GM10248 (cell line): ENCODE results near the gene ITGA1.

Source experiments
- CTCF ChIA-PET: fragments of 300-600 bp; sonication (Branson Sonifier 250); formaldehyde crosslinking; extraction: SDS; loops from one replicate; lab custom pipeline; 2021; ENCODE audit warnings: antibody characterized with exemption; lab: Yijun Ruan, JAX
- POLR2A ChIA-PET: fragments of 350-650 bp; sonication (Branson Sonifier 250); formaldehyde crosslinking; extraction: SDS; loops from one replicate; lab custom pipeline; 2020; ENCODE audit warnings: antibody characterized with exemption; lab: Yijun Ruan, JAX
- DNase-seq: peaks from one replicate; pipeline ENCODE4 v3.0.0; 2012; ENCODE audit errors: extremely low spot score
- TF ChIP-seq, protein P1 (sequence below): IDR thresholded peaks from 2 replicates; pipeline ENCODE4 v1.5.1; 2012; ENCODE audit warnings: mild to moderate bottlenecking, low read depth; ENCODE audit errors: extremely low read depth, missing control alignments, control extremely low read depth

The ITGA1 gene

DNA sequence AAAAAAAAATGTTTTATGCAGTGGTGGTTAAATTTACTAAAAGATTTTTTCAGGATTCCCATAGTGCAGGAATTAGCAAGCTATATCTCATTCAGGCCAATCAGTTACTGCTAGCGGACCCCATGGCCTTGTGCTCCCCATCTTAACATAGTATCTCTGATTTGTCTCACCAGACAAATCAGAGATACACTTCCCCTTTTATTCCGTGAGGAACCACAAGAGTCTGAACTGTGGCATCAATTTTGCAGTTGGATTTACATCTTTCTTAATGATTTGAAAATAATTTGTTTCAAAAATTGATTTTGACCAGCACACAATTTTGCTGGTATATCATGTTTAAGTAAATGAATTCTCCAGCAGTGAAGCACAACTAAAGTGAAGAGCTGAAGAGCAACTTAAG lies 17.9 kb downstream of the ITGA1 start:
- ChIA-PET CTCF (no interaction called here), POLR2A (no interaction called here)
- TF ChIP-seq, protein P1, sequence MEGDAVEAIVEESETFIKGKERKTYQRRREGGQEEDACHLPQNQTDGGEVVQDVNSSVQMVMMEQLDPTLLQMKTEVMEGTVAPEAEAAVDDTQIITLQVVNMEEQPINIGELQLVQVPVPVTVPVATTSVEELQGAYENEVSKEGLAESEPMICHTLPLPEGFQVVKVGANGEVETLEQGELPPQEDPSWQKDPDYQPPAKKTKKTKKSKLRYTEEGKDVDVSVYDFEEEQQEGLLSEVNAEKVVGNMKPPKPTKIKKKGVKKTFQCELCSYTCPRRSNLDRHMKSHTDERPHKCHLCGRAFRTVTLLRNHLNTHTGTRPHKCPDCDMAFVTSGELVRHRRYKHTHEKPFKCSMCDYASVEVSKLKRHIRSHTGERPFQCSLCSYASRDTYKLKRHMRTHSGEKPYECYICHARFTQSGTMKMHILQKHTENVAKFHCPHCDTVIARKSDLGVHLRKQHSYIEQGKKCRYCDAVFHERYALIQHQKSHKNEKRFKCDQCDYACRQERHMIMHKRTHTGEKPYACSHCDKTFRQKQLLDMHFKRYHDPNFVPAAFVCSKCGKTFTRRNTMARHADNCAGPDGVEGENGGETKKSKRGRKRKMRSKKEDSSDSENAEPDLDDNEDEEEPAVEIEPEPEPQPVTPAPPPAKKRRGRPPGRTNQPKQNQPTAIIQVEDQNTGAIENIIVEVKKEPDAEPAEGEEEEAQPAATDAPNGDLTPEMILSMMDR, result no peak
- DNase-seq, result no peak

DNA sequence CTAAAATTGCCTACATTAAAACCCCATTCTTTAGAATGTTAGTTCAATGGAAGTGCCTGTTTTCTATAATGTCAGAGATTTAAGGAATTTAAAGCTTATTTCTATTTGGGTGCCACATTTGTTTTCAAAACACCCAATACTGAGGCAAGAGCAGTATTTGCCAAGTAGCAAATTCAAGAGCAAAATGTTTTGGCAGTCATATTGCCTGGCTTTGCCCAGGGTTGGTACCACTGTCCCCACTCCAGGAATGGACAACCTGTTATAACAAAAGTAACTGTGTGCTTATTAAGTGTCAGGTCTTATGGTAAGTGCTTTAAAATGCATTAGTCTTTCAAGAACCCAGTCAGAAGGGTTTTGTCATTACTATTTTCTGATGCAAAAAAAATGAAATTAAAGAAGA lies 19.3 kb downstream of the ITGA1 start:
- TF ChIP-seq, protein P1, result no peak
- POLR2A ChIA-PET, result no interaction called here
- no peak for DNase-seq
- CTCF ChIA-PET, result no interaction called here

DNA sequence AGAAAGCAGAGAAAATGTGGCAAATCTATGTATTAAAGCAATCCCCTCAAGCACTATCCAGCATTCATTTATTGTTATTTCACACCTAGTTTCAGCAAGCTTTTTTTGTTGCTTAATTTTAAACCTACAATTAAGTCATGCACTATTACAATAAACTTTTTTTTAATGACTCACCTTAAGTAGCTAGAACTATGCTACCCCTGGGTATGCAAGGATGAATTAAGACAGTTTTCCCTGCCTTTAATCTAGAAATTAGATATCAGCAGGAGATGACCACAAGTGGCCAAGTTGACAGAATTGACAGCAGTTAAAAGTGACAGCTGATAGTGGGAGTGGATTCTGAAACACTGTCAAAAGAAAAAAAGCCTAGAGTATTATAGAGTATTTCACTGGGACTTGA lies 20.0 kb downstream of the ITGA1 start:
- no peak for DNase-seq
- ChIA-PET CTCF (no interaction called here), POLR2A (no interaction called here)
- TF ChIP-seq, protein P1, result no peak

DNA sequence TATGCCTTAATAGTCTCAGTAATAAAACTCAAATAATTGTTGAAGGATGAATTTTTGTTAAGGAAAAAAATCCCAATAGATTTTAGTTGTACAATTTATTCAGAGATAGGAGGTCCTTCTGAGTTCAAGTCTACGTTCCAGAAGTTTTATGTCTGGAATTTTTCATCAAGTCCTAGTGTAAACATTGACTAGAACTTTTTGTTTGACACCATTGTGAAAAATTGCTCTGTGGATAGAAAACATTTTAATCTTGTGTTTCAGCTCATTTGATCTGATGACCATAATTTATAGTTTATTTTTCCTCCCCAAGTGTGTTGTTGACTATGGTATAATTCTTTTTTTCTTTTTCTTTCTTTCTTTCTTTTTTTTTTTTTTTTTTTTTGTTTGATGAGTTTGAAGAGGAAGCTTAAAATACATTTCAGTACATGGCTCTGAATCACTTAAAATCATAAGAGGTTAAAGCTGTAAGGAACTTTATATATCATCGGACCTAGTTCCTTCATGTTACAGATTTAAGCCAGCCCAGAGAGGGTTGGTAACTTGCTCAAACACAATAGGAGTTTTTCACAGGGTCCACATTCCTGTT lies 20.7 kb downstream of the ITGA1 start:
- CTCF ChIA-PET, result interaction anchor here (0.6 to 0.9 kb wide), 3 partner anchors 9 to 107 kb away, joined by 3 to 5 read pairs (median 3); no protein-coding TSS in a partner anchor
- TF ChIP-seq, protein P1, result no peak
- POLR2A ChIA-PET, result no interaction called here
- no peak for DNase-seq

DNA sequence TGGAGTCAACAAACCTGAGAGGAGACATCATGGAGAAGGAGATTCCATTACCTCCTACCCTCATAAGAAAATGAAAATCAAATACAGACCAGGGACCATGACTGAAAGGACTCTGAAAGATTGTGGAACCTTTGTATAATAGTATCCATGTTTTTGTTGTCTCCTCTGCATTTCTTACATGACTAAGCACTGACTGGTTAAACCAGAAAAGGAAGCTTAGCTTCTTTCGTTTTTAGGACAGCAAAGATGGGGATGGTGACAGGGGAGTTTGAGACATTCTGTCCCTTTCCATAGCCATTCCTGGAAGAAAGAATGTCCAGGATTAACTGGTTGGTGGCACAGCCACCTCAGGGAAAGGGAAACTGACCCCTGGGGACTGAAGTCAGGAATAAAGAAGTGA lies 22.2 kb downstream of the ITGA1 start:
- no peak for DNase-seq

DNA sequence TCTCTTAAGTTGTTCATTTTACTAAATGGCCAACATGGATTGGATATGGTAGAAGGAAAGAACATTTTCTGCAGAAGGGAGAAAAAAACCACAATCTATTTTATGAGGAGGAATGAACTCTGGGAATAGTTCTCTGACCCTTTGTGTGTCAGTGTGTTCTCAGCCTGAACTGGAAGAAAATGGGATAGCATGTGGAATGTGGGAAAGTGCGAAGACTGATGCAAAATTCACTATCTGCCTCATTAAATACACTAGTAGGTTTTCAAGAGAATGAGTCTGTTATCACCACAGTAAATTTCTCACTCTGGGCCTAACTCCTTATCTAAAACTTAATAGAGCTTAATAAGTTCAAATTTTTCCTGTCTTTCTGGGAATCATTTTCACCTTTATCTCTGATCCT lies 22.7 kb downstream of the ITGA1 start:
- no peak for DNase-seq
- POLR2A ChIA-PET, result no interaction called here
- TF ChIP-seq, protein P1, result no peak
- CTCF ChIA-PET, result interaction anchor here (0.7 to 0.9 kb wide), 2 partner anchors 9 to 11 kb away, joined by 3 to 4 read pairs; no protein-coding TSS in a partner anchor

More for the DNA sequence above, 22.2 kb downstream of the ITGA1 start:
- TF ChIP-seq, protein P1, result no peak
- POLR2A ChIA-PET, result interaction anchor here (0.7 kb wide), 1 partner anchor 10 kb away, joined by 3 read pairs; no protein-coding TSS in a partner anchor
- CTCF ChIA-PET, result interaction anchor here (0.7 to 0.9 kb wide), 2 partner anchors 8 to 11 kb away, joined by 3 to 4 read pairs; no protein-coding TSS in a partner anchor
